ENCODE results near the gene PSMD12.
A peak's percentile ranks its signal among the peaks of the same experiment; 100 is the strongest.

PSMD12 gene

DNA sequence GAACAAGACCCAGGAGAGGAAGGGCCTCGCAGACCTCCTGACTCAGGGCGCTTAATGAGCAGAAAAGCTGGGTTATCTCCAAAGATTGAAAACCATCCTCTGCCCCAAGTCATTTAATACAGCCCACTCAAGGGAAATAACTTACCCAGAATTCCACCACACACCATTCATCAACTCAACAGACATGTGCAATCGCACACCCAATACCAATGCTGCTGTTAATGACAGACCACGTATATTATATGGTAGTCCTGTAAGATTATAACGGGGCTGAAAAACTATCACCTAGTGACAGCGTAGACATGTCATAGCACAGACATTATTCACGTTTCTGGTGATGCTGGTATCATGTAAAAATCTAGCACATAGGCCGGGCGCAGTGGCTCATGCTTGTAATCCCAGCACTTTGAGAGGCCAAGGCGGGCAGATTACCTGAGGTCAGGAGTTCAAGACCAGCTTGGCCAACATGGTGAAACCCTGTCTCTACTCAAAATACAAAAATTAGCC is 68.9 kb downstream of the PSMD12 start:
- DNase-seq: no peak

DNA sequence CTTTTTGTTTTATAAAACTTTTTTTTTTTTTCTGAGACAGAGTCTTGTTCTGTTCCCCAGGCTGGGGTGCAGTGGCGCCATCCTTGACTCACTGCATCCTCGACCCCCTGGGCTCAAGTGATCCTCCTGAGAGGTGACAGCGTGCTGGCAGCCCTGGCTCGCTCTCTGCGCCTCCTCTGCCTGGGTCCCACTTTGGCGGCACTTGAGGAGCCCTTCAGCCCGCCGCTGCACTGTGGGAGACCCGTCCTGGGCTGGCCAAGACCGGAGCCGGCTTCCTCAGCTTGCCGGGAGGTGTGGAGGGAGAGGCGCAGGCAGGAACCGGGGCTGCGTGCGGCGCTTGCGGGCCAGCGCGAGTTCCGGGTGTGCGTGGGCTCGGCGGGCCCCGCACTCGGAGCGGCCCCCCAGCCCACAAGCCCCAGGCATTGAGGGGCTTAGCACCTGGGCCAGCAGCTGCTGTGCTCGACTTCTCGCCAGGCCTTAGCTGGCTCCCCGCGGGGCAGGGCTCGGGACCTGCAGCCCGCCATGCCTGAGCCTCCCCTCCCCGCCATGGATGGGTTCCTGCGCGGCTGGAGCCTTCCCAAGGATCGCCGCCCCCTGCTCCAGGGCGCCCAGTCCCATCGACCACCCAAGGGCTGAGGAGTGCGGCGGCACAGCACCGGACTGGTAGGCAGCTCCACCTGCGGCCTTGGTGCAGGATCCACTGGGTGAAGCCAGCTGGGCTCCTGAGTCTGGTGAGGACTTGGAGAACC is 71.8 kb downstream of the PSMD12 start:
- DNase-seq: peak; percentile 2

DNA sequence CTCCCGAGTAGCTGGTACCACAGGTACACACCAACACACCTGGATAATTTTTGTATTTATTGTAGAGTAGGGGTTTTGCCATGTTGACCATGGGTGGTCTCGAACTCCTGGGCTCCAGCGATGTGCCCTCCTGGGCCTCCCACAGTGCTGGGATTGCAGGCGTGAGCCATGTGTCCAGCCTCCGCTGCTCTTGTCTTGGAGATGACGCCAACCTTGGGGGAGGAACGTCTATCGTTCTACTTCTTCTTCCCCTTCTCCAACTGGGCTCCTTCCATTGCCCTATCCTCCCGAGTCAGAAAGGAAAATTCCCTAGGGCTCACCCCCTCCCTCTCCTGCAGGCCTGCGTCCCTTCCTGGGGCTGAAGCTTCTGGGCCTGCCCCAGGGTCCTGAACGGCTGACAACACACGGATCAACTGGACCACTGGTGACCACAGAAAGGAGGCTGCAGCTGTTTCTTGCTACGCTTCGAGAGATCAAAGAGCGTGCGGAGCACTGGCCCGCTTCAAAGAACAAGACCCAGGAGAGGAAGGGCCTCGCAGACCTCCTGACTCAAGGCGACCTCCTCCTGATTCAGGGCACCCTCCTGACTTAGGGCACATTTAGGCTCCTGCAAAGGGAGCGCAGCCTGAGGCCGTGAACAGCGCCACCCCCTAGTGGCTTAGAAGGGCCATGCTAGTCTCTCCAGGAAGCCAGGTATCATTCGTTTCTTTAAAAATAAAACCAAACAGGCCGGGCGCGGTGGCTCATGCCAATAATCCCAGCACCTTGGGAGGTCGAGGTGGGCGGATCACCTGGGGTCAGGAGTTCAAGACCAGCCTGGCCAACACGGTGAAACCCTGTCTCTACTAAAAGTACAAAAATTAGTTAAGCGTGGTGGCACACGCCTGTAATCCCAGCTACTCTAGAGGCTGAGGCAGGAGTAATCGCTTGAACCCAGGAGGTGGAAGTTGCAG is 72.8 kb downstream of the PSMD12 start:
- no peak for DNase-seq

DNA sequence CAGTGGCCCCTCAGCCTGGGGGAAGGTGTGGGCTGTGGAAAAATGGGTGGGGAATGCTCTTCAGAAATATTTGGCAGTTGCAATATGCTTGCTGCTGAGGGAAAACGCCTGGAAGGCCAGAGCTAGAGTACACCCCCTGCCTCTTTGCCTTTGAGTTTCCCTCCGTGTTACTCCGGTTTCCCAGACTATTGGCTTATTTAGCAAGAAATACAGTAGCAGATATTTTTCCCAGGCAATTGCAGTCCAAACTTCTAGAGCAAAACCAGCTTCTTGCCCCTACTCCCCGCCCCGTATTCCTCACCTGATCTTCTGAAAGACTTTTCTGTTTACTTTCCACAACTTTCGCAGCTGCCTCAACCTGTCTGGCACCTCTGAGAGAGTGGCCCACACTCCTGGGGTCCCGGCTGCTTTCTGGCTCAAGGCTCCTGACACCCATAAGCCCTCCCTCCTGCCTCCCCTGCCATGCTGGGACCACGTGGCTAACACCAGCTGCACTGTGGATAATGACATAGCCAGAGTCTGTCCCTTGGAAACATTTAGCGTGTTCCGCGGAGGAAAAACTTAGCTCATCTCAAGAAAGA is 75.6 kb downstream of the PSMD12 start:
- DNase-seq: no peak

DNA sequence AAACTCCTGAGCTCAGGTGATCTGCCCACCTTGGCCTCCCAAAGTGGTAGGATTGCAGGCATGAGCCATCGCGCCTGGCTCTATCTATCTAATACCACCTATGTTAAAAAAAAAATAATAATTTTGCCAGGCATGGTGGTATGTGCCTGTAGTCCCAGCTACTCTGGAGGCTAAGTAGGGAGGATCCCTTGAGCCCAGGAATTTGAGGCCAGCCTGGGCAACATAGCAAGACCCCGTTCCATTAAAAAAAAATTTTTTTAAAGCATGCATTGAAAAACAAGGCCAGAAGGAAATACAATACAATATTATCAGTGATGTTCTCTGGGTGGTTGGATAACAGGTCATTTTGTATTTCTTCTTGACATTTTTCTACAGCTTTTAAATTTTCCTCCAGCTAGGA is 76.1 kb downstream of the PSMD12 start:
- no peak for DNase-seq

DNA sequence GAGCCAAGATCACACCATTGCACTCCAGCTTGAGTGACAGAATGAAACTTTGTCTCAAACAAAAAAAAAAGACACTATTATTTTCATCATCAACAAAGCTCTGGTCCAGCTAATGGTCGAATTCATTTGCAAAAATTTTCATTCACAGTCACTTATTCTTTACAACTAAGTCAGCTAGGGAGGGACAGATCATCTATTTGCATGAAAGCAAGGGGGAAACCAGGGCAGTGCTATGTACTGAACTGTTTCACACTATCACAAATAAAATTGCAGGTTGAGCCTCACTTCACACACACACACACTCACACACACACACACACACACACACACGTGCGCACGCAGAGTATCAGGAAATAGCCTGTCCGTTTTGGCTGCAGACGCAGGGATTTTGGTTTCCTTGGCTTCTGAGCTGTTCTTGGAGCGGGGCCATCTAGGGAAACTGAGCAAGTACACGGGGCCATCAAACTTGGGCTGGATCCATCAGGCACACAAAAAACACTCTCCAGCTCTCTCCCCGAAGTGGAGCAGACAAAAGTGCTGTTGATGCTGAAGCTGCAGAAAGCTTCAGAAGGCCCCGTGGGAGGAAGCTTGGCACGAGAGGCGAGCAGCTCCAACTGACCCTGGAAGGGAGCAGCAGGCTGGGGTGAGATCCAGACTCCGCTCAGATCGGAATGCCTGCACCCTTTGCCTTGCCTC is 77.0 kb downstream of the PSMD12 start:
- DNase-seq: peak; percentile 31
